Mesenchymal stem cell (in vitro differentiated cells and primary cell): Measurements from ENCODE around the gene OLA1.

Source experiments
- DNase-seq: peaks from one replicate; pipeline ENCODE4 v3.0.0-alpha.2; 2013
- H2AFZ ChIP-seq: one replicate; pipeline ENCODE4 v1.6.1; 2013; ENCODE audit warnings: low read depth, mild to moderate bottlenecking, control low read depth, inconsistent platforms, low read length, moderate library complexity
- H2AK5ac ChIP-seq: 2 replicates; pipeline ENCODE4 v1.6.1; 2013; ENCODE audit warnings: low read length, moderate library complexity, mild to moderate bottlenecking, inconsistent platforms; ENCODE audit not compliant: severe bottlenecking
- H2BK120ac ChIP-seq: one replicate; pipeline ENCODE4 v1.6.1; 2013; ENCODE audit warnings: low read depth, mild to moderate bottlenecking, inconsistent platforms, low read length, moderate library complexity
- H2BK12ac ChIP-seq, 2 experiments: one replicate each; pipeline ENCODE4 v1.6.1; 2013; ENCODE audit warnings: inconsistent platforms in 2 of 2, low read length in 2 of 2, mild to moderate bottlenecking in 2 of 2, moderate library complexity in 2 of 2, control low read depth in 1 of 2
- H2BK15ac ChIP-seq: one replicate; pipeline ENCODE4 v1.6.1; 2013; ENCODE audit warnings: mild to moderate bottlenecking, low read depth, inconsistent platforms; ENCODE audit not compliant: poor library complexity, severe bottlenecking
- H2BK5ac ChIP-seq: 2 replicates; pipeline ENCODE4 v1.6.1; 2013; ENCODE audit warnings: low read depth, mild to moderate bottlenecking, low read length, control low read depth, inconsistent platforms; ENCODE audit not compliant: poor library complexity, severe bottlenecking
- H3K14ac ChIP-seq, 2 experiments: one replicate each; pipeline ENCODE4 v1.6.1; 2013; ENCODE audit warnings: inconsistent platforms in 2 of 2, low read length in 2 of 2, control low read depth in 1 of 2, mild to moderate bottlenecking in 1 of 2, moderate library complexity in 1 of 2
- H3K18ac ChIP-seq, 2 experiments: one replicate each; pipeline ENCODE4 v1.6.1; 2013; ENCODE audit warnings: inconsistent platforms in 2 of 2, low read length in 2 of 2, control low read depth in 1 of 2, low read depth in 1 of 2, mild to moderate bottlenecking in 1 of 2
- H3K23ac ChIP-seq, 2 experiments: one replicate each; pipeline ENCODE4 v1.6.1; 2013; ENCODE audit warnings: inconsistent platforms in 2 of 2, low read length in 2 of 2, mild to moderate bottlenecking in 2 of 2, moderate library complexity in 2 of 2, control low read depth in 1 of 2
- H3K27ac ChIP-seq: 2 replicates; pipeline ENCODE4 v1.5.1; 2013; ENCODE audit warnings: mild to moderate bottlenecking, moderate library complexity, low read length, control low read depth, inconsistent platforms; ENCODE audit not compliant: poor library complexity, severe bottlenecking
- H3K27me3 ChIP-seq, 2 experiments: 2 replicates each; pipeline versions ENCODE4 v1.6.1 to v1.7.0; 2013; ENCODE audit warnings: low read length in 2 of 2, mild to moderate bottlenecking in 2 of 2, moderate library complexity in 2 of 2, control low read depth in 1 of 2, inconsistent platforms in 1 of 2; ENCODE audit not compliant: control insufficient read depth in 1 of 2, insufficient read depth in 1 of 2
- H3K36me3 ChIP-seq, 2 experiments: 2 replicates each; pipeline versions ENCODE4 v1.6.1 to v1.7.0; 2013; ENCODE audit warnings: low read length in 2 of 2, control low read depth in 1 of 2, inconsistent platforms in 1 of 2, low read depth in 1 of 2, mild to moderate bottlenecking in 1 of 2; ENCODE audit not compliant: insufficient read depth in 2 of 2, control insufficient read depth in 1 of 2
- H3K4ac ChIP-seq, 2 experiments: one replicate each; pipeline ENCODE4 v1.6.1; 2013; ENCODE audit warnings: inconsistent platforms in 2 of 2, low read length in 2 of 2, mild to moderate bottlenecking in 2 of 2, moderate library complexity in 2 of 2, control low read depth in 1 of 2, low read depth in 1 of 2
- H3K4me1 ChIP-seq: 2 replicates; pipeline ENCODE4 v1.6.1; 2013; ENCODE audit warnings: low read depth, low read length, control low read depth; ENCODE audit not compliant: control insufficient read depth, insufficient read depth
- H3K4me2 ChIP-seq: 2 replicates; pipeline ENCODE4 v1.6.1; 2013; ENCODE audit warnings: low read length, mild to moderate bottlenecking, inconsistent platforms; ENCODE audit not compliant: poor library complexity, severe bottlenecking
- H3K4me3 ChIP-seq, 2 experiments: 2 replicates each; pipeline versions ENCODE4 v1.5.1 to v1.7.0; 2013; ENCODE audit warnings: low read length in 2 of 2, mild to moderate bottlenecking in 2 of 2, control low read depth in 1 of 2, low read depth in 1 of 2; ENCODE audit not compliant: insufficient read depth in 1 of 2
- H3K79me1 ChIP-seq: replicated peaks from 2 replicates; pipeline ENCODE4 v1.6.1; 2013; ENCODE audit warnings: mild to moderate bottlenecking, control low read depth, low read length, inconsistent platforms; ENCODE audit not compliant: poor library complexity, severe bottlenecking
- H3K9ac ChIP-seq: 2 replicates; pipeline ENCODE4 v1.7.0; 2013; ENCODE audit warnings: mild to moderate bottlenecking, low read length, moderate library complexity
- H3K9me3 ChIP-seq: 2 replicates; pipeline ENCODE4 v1.7.0; 2013; ENCODE audit warnings: mild to moderate bottlenecking, low read length; ENCODE audit not compliant: control insufficient read depth
- H4K8ac ChIP-seq: one replicate; pipeline ENCODE4 v1.6.1; 2013; ENCODE audit warnings: inconsistent platforms, mild to moderate bottlenecking, low read length, moderate library complexity
- H4K91ac ChIP-seq: one replicate; pipeline ENCODE4 v1.6.1; 2013; ENCODE audit warnings: mild to moderate bottlenecking, low read length, inconsistent platforms
- WGBS: methylation state at CpG from one replicate; pipeline ENCODE4 v1.1.7; 2013; ENCODE audit warnings: mixed read lengths; 5-methylcytosine and 5-hydroxymethylcytosine counted together

OLA1 gene

DNA sequence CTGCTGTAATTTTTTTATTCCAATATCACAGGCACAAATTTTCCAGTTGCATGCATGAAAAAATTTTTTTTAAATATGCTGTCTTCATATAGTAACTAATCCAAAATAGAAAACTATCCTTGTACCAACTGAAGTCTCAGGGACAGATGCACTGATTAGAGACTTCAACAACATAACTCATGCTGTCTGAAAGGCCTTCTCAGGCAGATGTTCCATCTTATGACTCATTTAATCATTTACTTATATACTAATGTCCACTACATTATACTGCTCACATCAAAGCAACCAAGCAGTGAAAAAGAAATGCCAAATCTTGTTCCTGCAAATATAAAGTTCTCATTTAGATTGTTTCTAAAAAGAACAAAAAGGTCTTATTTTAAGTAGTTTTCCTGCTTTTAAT lies 53.1 kb downstream of the OLA1 start:
- H3K4ac ChIP-seq: no peak overlapping the region
- H2BK120ac ChIP-seq: no peak overlapping the region
- no peak overlapping the region for H2BK12ac ChIP-seq
- H3K27me3 ChIP-seq: no peaks in the 10 kb centered on the region
- H3K4me1 ChIP-seq: peaks cover 8% of the 10 kb centered on the region
- no peak overlapping the region for H2BK15ac ChIP-seq
- no peak overlapping the region for H2AFZ ChIP-seq
- H3K9me3 ChIP-seq: peaks cover 5% of the 10 kb centered on the region
- H3K9ac ChIP-seq: no peak overlapping the region
- no peak overlapping the region for H4K8ac ChIP-seq
- H2AK5ac ChIP-seq: no peak overlapping the region
- H3K23ac ChIP-seq: no peak overlapping the region
- H2BK5ac ChIP-seq: no peak overlapping the region
- no peak overlapping the region for H3K27ac ChIP-seq
- no peak overlapping the region for H3K4me2 ChIP-seq
- H4K91ac ChIP-seq: no peak overlapping the region
- H3K14ac ChIP-seq: no peak overlapping the region
- no peak overlapping the region for H3K18ac ChIP-seq
- DNase-seq: peak; percentile 16
- H3K4me3 ChIP-seq: no peak overlapping the region
- peaks cover 13% of the 10 kb centered on the region for H3K79me1 ChIP-seq
- peaks cover 2 to 5% of the 10 kb centered on the region in 2 experiments for H3K36me3 ChIP-seq

DNA sequence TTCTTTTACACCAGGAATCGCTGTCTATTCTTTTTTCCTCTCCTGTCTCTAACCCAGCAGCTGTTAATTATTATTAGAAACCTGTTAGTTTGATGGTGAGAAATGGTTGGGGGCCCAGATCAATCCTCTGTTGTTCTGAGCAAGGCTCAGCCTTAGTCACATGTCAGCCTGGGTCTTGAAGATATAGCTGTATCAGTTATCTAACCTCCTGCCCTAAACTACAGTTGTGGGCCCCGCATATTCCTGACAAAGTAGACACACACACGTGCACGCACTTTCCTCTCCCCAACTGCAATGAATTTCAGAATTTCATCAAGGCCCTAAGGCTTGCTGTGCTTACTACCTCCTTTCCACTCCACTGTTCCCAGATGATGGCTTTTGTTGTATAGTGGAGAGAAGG lies 54.6 kb downstream of the OLA1 start:
- DNase-seq: no peak
- Histone ChIP-seq H3K79me1 (peaks cover 13% of the 10 kb centered on the region), H3K18ac (no peak overlapping the region), H2BK15ac (peak overlapping the region; percentile 7), H3K4ac (no peak overlapping the region), H3K9ac (no peak overlapping the region), H3K9me3 (peaks cover 5% of the 10 kb centered on the region), H2BK120ac (no peak overlapping the region), H2BK12ac (no peak overlapping the region), H3K14ac (no peak overlapping the region), H3K27ac (no peak overlapping the region), H4K91ac (no peak overlapping the region), H3K4me3 (no peak overlapping the region), H2AK5ac (no peak overlapping the region), H3K4me2 (no peak overlapping the region), H2BK5ac (no peak overlapping the region), H4K8ac (no peak overlapping the region), H3K23ac (no peak overlapping the region), H2AFZ (no peak overlapping the region), H3K36me3 (peaks cover 2 to 5% of the 10 kb centered on the region in 2 experiments), H3K27me3 (no peaks in the 10 kb centered on the region), H3K4me1 (peaks cover 6% of the 10 kb centered on the region)
- 100% methylated on average over 3 of the region's 4 CpGs for WGBS

DNA sequence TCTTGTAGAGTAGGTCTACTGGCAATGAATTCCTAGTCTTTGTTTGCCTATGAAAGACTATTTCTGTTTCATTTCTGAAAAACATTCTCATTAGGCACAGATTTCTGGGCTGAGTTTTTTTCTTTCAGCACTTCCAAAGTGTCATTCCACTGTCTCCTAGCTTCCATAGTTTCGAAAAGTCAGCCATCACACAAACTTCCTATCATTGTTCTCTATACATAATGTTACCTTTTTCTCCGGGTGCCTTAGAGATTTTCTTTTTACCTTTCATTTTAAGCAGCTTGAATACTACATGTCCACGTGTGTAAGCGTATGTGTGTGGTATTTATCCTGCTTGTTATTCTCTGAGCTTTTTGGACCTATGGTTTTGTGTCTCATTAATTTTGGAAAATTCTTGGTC lies 55.7 kb downstream of the OLA1 start:
- Histone ChIP-seq H3K27me3 (no peaks in the 10 kb centered on the region), H3K23ac (no peak overlapping the region), H3K14ac (no peak overlapping the region), H3K9ac (no peak overlapping the region), H3K9me3 (peaks cover 5% of the 10 kb centered on the region), H3K36me3 (peaks cover 2 to 7% of the 10 kb centered on the region in 2 experiments), H3K4me1 (peaks cover 3% of the 10 kb centered on the region), H2AFZ (no peak overlapping the region), H3K4ac (no peak overlapping the region), H3K18ac (no peak overlapping the region), H2BK120ac (no peak overlapping the region), H2AK5ac (no peak overlapping the region), H2BK12ac (no peak overlapping the region), H2BK5ac (no peak overlapping the region), H2BK15ac (no peak overlapping the region), H4K8ac (no peak overlapping the region), H3K4me3 (no peak overlapping the region), H3K79me1 (peaks cover 16% of the 10 kb centered on the region), H4K91ac (no peak overlapping the region), H3K4me2 (no peak overlapping the region), H3K27ac (no peak overlapping the region)
- 100% methylated on average over 1 of the region's 4 CpGs for WGBS
- DNase-seq: no peak

DNA sequence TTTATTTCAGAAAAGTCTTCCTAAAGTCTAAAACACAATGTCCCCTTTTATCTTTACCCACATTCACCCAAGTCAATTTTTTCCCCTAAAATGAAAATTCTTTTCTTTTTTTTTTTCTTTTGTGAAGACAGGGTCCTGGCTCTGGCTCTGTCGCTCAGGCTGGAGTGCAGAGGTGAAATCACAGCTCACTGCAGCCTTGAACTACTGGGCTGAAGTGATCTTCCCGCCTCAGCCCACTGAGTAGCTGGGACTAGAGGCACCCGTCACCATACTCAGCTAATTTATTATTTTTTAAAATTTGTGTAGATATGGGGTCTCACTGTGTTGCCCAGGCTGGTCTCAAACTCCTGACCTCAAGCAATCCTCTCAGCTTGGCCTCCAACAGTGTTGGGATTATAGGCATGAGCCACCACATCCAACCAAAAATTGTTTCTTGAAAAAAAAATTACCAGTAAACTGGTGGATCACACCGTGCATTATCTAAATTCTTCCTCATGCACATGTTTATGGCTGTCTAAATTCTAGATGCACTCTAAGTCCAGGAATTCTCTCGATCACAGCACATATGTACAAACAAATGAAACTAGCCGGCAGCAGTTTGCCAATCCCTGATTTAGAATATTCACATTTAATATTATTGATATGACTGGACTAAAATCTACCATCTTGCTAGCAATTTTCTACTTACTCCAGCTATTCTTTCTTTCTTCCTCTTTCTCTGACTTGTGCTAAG lies 56.8 kb downstream of the OLA1 start:
- Histone ChIP-seq H3K9me3 (peaks cover 5% of the 10 kb centered on the region), H2AK5ac (no peak overlapping the region), H2BK5ac (peak overlapping the region; percentile 73), H3K18ac (no peak overlapping the region), H2BK12ac (no peak overlapping the region), H3K4me2 (no peak overlapping the region), H3K4me3 (no peak overlapping the region), H3K4me1 (peaks cover 3% of the 10 kb centered on the region), H3K14ac (no peak overlapping the region), H4K8ac (no peak overlapping the region), H2BK120ac (no peak overlapping the region), H3K36me3 (peaks cover 2 to 12% of the 10 kb centered on the region in 2 experiments), H2AFZ (no peak overlapping the region), H3K4ac (no peak overlapping the region), H3K79me1 (peaks cover 14% of the 10 kb centered on the region), H3K27ac (no peak overlapping the region), H4K91ac (no peak overlapping the region), H3K27me3 (no peaks in the 10 kb centered on the region), H3K23ac (no peak overlapping the region), H3K9ac (no peak overlapping the region), H2BK15ac (no peak overlapping the region)
- WGBS: 98% methylated on average over 4 of the region's 6 CpGs
- no peak for DNase-seq
